Natural killer cell (primary cell): ENCODE results near the gene COX4I1. TPM values are rescaled to one million over a fixed set of nuclear protein-coding genes. Genes with fewer than 3 reads are reported as not detected.

Experiments
- ATAC-seq, 3 donors: fragments of 150-1000 bp in 2 of 3; fragments of 200-7000 bp in 1 of 3; cut with Tn5 transposase; 1 replicate in 1 of 3; 2 replicates in 2 of 3; pipeline ENCODE4 v1.10.0; 2021; ENCODE audit warnings: mild to moderate bottlenecking in 2 of 3, moderate library complexity in 2 of 3
- DNase-seq, 2 donors: peaks; one replicate each; pipeline versions ENCODE4 v3.0.0 to v3.0.0-alpha.2; 2013 to 2021; ENCODE audit warnings: mixed read lengths in 1 of 2
- H3K27ac ChIP-seq: one replicate; pipeline ENCODE4 v1.5.1; 2013; ENCODE audit warnings: mild to moderate bottlenecking, low read length
- H3K27me3 ChIP-seq: one replicate; pipeline ENCODE4 v1.6.1; 2013; ENCODE audit warnings: low read length; ENCODE audit not compliant: control insufficient read depth, insufficient read depth
- H3K36me3 ChIP-seq: one replicate; pipeline ENCODE4 v1.6.1; 2013; ENCODE audit warnings: low read length; ENCODE audit not compliant: control insufficient read depth, insufficient read depth
- H3K4me1 ChIP-seq: one replicate; pipeline ENCODE4 v1.6.1; 2013; ENCODE audit warnings: low read length; ENCODE audit not compliant: control insufficient read depth, insufficient read depth
- H3K4me3 ChIP-seq: one replicate; pipeline ENCODE4 v1.5.1; 2013; ENCODE audit warnings: low read length
- H3K9me3 ChIP-seq: one replicate; pipeline ENCODE4 v1.6.1; 2013; ENCODE audit warnings: low read length; ENCODE audit not compliant: control insufficient read depth, insufficient read depth
- H3K27ac Mint-ChIP-seq, 2 donors: one replicate each; pipeline ENCODE4 v1.8.0; 2022; ENCODE audit warnings: mild to moderate bottlenecking in 2 of 2, mixed read lengths in 2 of 2, moderate library complexity in 1 of 2
- H3K27me3 Mint-ChIP-seq, 2 donors: one replicate each; pipeline ENCODE4 v1.8.0; 2022; ENCODE audit warnings: low read depth in 2 of 2, mixed read lengths in 2 of 2
- H3K36me3 Mint-ChIP-seq: one replicate; pipeline ENCODE4 v1.8.0; 2022; ENCODE audit warnings: mixed read lengths
- H3K4me1 Mint-ChIP-seq, 2 donors: one replicate each; pipeline ENCODE4 v1.8.0; 2022; ENCODE audit warnings: mixed read lengths in 2 of 2
- H3K4me3 Mint-ChIP-seq: one replicate; pipeline ENCODE4 v1.8.0; 2022; ENCODE audit warnings: mild to moderate bottlenecking, moderate library complexity, mixed read lengths
- H3K9me3 Mint-ChIP-seq, 2 donors: one replicate each; pipeline ENCODE4 v1.8.0; 2022; ENCODE audit warnings: mixed read lengths in 2 of 2
- WGBS: methylation state at CpG from one replicate; pipeline ENCODE4 v1.1.7; 2013; ENCODE audit warnings: missing lambda C conversion rate; ENCODE audit not compliant: insufficient coverage; 5-methylcytosine and 5-hydroxymethylcytosine counted together
- intact Hi-C: fragments of 100-400 bp; cut with micrococcal nuclease; formaldehyde crosslinking; loops from one replicate; pipeline ENCODE4 v1.14.2; 2022
- total RNA-seq, 4 donors: library from RNA; stranded (reverse); fragments of 120-200 nt in 1 of 4; gene quantifications; one replicate each; pipeline versions ENCODE4 v1.2.3 to v1.2.4, GENCODE V29; 2013 to 2022
- TF ChIP-seq, protein P1 (sequence below): fragments of 200-600 bp; IDR thresholded peaks from one replicate; pipeline ENCODE4 v1.8.0; 2022; ENCODE audit warnings: antibody characterized with exemption

The COX4I1 gene
- total RNA-seq, 3 donors from 2014 or later (not counting 1 experiment from before 2014, with no cell fraction given) = 338 to 422 (median 410) TPM

DNA sequence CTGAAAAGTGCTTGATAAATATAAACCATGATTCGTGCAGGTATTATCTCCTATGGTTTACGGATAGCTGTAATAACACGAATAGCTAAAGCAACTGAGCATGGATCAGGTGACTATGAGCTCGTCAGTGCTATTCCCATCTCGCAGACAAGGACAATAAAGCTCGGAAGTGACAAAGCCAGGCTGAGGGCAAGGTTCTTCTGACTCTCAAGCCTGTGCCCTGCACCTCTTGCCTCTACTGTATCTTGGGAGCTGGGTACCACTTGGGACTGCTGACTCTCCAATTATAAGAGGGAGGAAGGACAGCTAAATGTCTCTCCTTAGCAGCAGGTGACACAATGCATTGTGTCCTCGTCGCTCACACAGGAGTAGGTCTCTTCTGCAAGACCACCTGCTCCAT is 49.9 kb downstream of the COX4I1 start:
- no peak overlapping the region for H3K4me3 ChIP-seq
- Mint-ChIP-seq H3K36me3 (no peaks in the 10 kb centered on the region), H3K27me3 (peaks cover 16 to 17% of the 10 kb centered on the region in 2 donors), H3K4me3 (no peak overlapping the region), H3K9me3 (no peaks in the 10 kb centered on the region), H3K27ac (no peak overlapping the region), H3K4me1 (peaks cover 33 to 37% of the 10 kb centered on the region in 2 donors)
- DNase-seq (no peak), ATAC-seq (no peak)
- 96% methylated on average over 8 of the region's 8 CpGs for WGBS
- TF ChIP-seq, protein P1, sequence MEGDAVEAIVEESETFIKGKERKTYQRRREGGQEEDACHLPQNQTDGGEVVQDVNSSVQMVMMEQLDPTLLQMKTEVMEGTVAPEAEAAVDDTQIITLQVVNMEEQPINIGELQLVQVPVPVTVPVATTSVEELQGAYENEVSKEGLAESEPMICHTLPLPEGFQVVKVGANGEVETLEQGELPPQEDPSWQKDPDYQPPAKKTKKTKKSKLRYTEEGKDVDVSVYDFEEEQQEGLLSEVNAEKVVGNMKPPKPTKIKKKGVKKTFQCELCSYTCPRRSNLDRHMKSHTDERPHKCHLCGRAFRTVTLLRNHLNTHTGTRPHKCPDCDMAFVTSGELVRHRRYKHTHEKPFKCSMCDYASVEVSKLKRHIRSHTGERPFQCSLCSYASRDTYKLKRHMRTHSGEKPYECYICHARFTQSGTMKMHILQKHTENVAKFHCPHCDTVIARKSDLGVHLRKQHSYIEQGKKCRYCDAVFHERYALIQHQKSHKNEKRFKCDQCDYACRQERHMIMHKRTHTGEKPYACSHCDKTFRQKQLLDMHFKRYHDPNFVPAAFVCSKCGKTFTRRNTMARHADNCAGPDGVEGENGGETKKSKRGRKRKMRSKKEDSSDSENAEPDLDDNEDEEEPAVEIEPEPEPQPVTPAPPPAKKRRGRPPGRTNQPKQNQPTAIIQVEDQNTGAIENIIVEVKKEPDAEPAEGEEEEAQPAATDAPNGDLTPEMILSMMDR = no peak
- H3K9me3 ChIP-seq = no peaks in the 10 kb centered on the region
- no peaks in the 10 kb centered on the region for H3K27me3 ChIP-seq
- H3K4me1 ChIP-seq = peaks cover 21% of the 10 kb centered on the region
- no peaks in the 10 kb centered on the region for H3K36me3 ChIP-seq
- no peak overlapping the region for H3K27ac ChIP-seq
- intact Hi-C loops = no loop called here

GRCh38 chr16:85850344-85850880 is 50.9 kb downstream of the COX4I1 start:
- no peak for ATAC-seq
- Mint-ChIP-seq H3K27ac (no peak overlapping the region), H3K27me3 (peaks cover 8 to 12% of the 10 kb centered on the region in 2 donors)

DNA sequence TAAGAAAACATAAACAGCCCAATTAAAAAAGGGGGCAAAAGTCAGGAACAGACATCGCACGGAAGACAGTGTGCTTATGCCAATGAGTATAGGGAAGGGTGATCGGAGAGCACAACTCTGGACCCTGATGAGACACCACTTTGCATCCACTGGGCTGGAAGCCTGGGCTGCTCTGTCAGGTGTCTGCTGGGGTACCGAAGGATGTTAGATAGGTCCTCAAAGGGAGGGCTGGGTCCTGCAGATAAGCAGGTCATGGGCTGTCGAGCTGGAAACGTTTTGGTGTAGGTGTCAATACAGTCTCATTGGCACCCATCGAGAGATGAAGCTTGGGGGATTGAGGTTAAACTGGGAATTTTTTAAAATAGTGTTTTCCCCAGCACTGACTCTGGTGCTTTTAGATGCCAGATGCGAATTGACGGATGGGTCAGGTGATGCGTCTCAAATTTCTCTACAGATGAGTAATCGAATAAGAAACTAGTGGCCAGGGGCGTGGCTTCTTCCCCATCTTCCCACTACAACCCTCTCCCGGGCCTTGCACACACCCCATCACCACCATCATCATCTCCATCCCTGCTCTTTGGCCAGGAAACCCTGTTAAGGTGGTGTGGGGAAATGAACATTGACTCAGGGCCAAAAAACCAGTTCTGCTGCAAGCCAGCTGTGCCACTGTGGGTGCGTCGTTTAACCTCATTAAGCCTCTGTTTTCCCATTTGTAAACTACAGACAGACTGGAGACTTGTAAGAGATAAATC is 51.7 kb downstream of the COX4I1 start:
- no peaks in the 10 kb centered on the region for H3K36me3 Mint-ChIP-seq
- no peak for DNase-seq
- no peak for ATAC-seq
- no peak overlapping the region for H3K27ac Mint-ChIP-seq
- WGBS = 74% methylated on average over 15 of the region's 15 CpGs
- Histone ChIP-seq H3K4me1 (peaks cover 14% of the 10 kb centered on the region), H3K27me3 (no peaks in the 10 kb centered on the region), H3K4me3 (no peak overlapping the region), H3K27ac (no peak overlapping the region), H3K36me3 (no peaks in the 10 kb centered on the region), H3K9me3 (no peaks in the 10 kb centered on the region)
- peaks cover 8 to 14% of the 10 kb centered on the region in 2 donors for H3K27me3 Mint-ChIP-seq
- peaks cover 24 to 28% of the 10 kb centered on the region in 2 donors for H3K4me1 Mint-ChIP-seq
- H3K4me3 Mint-ChIP-seq = no peak overlapping the region
- H3K9me3 Mint-ChIP-seq = no peaks in the 10 kb centered on the region
- TF ChIP-seq, protein P1 = no peak
- intact Hi-C loops = no loop called here

More at GRCh38 chr16:85850344-85850880, 50.9 kb downstream of the COX4I1 start:
- H3K4me3 Mint-ChIP-seq = no peak overlapping the region
- TF ChIP-seq, protein P1 = no peak
- H3K4me1 Mint-ChIP-seq = peaks cover 24 to 28% of the 10 kb centered on the region in 2 donors
- Histone ChIP-seq H3K9me3 (no peaks in the 10 kb centered on the region), H3K4me3 (no peak overlapping the region), H3K27me3 (no peaks in the 10 kb centered on the region), H3K4me1 (peaks cover 14% of the 10 kb centered on the region), H3K27ac (no peak overlapping the region), H3K36me3 (no peaks in the 10 kb centered on the region)
- intact Hi-C loops = no loop called here
- H3K9me3 Mint-ChIP-seq = no peaks in the 10 kb centered on the region
- DNase-seq = no peak
- WGBS = 79% methylated on average over 5 of the region's 5 CpGs
- no peaks in the 10 kb centered on the region for H3K36me3 Mint-ChIP-seq
